NOMO-1 treated with DMSO at 0.1 percent for 48 hours (cell line): ENCODE data around the gene BANP.
"Not testable (repeated sequence)": the region's sequence is repeated elsewhere in the genome, so short reads cannot be mapped to it uniquely, and the experiment has no call there.

Source experiments
- DNase-seq: peaks from one replicate; lab custom pipeline; 2025; ENCODE audit not compliant: unreplicated experiment; lab: John Stamatoyannopoulos, UW

The BANP gene

DNA sequence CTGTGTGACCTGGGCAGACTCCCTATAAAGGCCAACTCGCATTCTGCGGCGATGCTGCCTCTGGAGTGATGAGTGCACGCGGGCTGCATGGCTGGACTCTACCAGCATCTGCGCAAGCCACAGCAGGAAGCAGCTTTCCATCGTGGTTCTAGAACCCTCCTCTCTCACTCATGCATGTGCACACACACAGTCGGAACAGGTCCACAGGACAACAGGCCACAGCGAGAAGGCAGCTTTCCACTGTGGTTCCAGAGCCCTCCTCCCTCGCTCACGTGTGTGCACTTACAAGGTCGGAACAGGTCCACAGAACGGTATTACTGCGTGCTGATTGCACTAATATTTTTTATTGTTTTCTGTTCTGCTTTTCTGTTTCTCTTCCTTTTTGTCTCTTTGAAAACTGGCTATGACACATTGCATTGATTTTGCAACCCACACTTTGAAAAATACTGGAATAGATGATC is 92.9 kb downstream of the BANP start:
- peak; percentile 86 for DNase-seq

DNA sequence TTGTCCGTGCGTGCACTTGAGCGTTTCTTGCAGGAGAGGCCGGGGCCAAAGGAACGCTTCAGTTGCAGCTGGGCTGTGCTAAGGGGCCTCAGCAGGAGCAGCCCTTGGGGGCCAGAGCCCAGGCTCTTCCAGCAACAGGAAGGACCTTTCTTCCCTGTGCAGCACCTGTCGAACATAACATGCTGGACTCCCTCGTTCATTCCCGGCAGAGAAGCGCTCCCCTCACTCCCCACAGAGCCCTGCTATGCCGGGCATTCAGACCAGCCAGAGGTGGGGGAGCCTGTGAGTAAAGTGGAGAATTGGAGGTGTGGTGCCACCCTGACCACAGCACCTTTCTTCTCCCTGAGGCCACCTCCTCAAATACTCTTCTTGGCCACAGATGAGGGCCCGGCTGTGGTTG is 94.1 kb downstream of the BANP start:
- not testable (repeated sequence) for DNase-seq

- peak; percentile 34 for DNase-seq
These were observed 94.6 kb downstream of the BANP start for GRCh38 chr16:88045820-88046303.

- no peak for DNase-seq
These were observed 96.2 kb downstream of the BANP start for GRCh38 chr16:88047462-88047861.

DNA sequence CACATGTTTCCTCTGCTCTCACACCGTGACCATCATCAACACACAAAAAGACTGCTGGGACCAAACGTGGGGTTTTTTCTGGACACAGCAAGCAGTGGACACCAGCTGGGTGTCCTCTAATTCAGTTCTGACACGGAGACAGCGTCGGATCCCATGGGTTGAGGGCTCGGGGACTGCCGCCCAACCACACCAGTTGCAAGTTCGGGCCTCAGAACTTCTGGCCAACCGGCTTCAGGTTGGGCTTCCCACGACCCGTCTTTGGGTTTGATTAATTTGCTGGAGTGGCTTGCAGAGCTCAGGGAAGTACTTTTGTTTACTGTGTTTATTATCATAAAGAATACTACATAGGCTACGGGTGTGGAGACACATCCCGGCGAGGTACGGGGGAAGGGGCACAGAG is 97.8 kb downstream of the BANP start:
- no peak for DNase-seq

GRCh38 chr16:88049561-88050545 is 98.6 kb downstream of the BANP start:
- no peak for DNase-seq

DNA sequence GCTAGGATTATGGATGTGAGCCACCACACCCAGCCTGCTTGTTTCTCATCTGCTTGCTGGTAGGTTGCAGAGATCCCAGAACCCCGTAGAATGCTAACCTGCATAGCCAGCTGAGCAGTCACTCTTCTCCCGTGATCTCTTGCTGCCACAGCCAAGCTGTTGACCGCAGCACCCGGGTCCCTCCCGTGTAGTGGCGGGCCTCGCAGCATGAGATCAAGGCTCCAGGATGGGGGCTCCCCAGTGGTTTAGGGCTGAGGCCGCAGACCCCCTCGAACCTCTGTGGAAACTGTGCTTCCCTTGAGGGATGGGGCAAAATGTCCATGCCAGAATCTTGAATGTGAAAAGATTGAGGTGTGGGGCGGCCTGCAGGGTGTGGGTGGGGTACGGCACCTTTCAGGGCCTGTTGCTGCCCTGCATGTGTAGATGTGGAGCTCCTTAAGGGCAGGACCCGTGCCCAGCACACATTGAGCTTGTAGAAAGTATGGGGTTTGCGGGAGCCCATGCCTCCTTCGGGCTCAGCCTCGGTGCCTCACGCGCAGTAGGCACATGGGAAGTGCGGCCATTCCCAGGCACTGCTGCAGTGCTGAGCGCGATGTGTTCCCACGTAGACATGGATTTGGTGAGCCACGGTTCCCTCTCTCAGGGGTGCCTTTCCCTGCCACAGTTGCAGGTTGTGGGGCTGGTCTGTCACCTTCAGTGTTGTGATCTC is 99.9 kb downstream of the BANP start:
- no peak for DNase-seq

GRCh38 chr16:88052661-88053060 is 101.4 kb downstream of the BANP start:
- no peak for DNase-seq

DNA sequence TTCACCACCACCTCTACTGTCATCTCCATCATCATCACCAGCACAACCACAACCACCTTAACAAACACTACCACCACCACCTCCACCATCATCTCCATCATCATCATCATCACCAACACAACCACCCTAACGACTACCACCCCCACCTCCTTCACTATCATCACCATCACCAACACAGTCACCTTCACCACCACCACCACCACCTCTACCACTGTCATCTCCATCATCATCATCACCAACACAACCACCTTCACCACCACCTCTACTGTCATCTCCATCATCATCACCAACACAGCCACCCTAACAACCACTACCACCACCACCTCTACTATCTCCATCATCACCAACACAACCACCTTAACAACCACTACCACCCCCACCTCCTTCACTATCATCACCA is 102.2 kb downstream of the BANP start:
- DNase-seq: not testable (repeated sequence)

- DNase-seq: no peak
These were observed 104.1 kb downstream of the BANP start for GRCh38 chr16:88055356-88055755.

GRCh38 chr16:88056212-88056611 is 105.0 kb downstream of the BANP start:
- no peak for DNase-seq

DNA sequence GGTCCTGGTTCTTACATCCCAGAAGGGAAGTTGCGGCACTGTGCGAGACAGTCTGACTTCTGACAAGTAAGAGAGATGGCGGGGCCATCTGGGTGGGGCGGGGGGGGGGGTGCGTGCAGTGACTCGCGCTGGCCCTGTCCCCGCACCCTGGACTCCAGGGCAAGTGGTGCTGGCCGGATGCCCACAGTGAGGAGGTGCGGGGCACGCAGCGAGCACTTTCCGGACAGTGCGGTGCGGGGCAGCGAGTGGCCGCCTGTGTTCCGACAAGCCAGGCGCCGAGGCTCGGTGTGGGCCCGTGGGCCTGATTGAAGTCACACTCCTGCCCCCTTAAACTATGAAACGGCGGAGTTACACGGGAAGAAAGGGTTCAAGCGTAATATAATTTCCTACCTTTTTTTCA is 106.4 kb downstream of the BANP start:
- no peak for DNase-seq

GRCh38 chr16:88058136-88058535 is 106.9 kb downstream of the BANP start:
- DNase-seq: no peak

DNA sequence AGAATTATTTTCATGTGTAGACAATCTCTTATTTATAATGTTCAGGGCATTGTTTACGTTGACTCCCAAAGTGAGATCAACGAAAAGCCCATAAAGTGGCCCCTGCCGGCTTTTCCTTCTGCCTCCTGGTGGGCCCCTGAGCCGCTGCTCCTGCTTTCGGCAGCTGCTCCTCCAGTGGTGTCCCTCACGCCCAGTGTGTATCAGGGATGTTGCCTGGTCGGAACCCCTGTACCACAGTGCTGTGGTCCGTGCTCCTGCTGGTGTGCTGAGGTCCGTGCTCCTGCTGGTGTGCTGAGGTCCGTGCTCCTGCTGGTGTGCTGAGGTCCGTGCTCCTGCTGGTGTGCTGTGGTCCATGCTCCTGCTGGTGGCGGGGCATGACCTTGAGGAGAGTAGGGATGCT is 107.6 kb downstream of the BANP start:
- no peak for DNase-seq

DNA sequence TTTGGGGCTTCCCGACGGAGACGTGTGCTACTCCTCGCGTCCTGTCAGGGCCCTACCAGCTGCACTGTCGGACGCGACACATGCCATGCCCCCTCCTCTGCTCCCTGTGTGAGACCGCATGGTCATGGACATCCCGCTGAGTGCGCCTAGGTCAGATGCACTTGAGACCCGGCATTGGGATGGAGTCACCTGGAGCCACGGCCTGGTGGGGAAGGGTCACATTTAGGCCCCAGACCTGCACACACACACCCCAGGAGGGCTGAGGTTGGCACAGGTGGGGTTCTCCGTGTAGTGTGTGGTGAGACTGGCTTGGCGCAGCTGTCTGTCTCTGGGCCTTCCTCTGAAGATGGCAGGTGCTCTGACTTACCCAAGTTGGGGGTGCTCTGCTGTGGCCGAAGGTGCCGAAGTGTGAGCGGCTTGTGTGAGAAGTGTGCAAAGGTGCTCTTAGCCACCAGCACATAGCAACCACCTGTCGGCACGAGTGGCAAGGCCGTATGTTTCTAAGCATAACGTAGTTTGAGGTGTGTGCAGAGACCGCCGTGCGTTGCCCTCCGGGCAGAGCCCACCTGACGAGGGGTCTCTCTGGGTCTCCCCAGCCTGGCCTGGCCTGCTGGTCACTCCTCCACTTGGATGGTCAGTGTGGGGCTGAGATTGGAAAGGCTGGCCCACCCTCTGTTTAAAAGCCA is 108.6 kb downstream of the BANP start:
- DNase-seq: no peak

DNA sequence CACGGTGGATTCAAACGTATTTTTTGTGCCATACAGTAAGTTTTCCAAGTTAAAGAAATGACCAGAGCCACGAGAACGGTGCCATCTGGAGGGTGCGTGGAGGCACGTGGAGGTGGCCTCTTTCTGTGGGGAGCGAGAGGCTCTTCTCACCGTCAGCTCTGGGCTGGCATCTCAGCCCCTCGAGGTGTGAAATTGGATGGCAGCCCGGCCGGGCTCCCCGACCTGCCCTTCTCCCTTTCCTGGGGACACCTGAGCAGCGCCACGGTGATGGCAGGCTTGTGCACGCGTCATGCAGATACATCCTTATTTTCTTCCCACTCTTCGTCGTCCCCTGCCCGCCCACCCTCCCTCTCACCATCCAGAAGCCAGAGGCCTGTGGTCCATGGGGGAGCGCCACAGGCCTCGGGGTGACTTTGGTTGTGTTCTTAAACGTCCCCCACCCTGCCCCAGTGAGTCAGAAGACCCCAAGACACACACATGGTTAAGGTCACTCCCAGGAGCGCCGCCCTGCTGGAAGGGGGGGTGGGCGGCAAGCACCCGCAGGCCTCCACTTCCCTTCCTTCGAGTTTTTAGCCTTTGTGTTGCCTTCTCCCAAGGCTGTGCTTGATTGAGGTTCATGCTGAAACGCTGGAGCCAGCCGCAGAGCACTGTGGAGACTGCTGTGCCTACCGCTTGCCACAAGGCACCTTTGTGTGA is 109.4 kb downstream of the BANP start:
- no peak for DNase-seq

DNA sequence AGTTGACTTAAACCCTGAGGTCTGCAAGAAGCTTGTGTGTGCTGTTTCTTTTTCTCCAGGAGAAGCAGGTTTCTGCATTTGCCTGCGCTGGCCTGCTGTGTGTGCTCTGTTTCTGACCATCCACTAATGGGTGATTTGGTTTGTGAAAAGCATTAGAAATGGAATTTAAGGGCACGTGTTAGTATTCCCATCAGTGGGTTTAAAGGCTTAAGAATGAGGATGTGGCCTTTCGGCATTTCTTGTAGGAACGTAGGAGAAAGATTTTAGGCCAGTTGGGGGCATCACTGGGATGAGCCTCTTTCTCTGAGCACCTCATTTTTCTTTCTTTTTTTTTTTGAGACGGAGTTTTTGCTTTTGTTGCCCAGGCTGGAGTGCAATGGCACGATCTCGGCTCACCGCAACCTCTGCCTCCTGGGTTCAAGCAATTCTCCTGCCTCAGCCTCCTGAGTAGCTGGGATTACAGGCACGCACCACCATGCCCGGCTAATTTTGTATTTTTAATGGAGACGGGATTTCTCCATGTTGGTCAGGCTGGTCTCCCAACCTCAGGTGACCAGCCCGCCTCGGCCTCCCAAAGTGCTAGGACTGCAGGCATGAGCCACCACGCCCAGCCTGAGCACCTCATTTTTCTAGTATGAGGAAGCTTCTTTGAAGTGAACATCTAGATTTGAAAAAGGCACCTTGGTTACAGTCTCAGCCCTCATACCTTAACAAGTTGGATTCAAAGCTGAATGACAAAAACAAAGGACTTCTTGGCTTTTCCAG is 110.3 kb downstream of the BANP start:
- no peak for DNase-seq

- no peak for DNase-seq
These were observed 111.3 kb downstream of the BANP start for GRCh38 chr16:88062341-88063210.

- DNase-seq: no peak
These were observed 112.1 kb downstream of the BANP start for GRCh38 chr16:88063211-88063773.
